T1000 (cell line): ENCODE results near the gene PLP2.
A peak's percentile ranks its signal among the peaks of the same experiment; 100 is the strongest.

Experiments
- DNase-seq: peaks from one replicate; lab custom pipeline; 2025; ENCODE audit warnings: mixed read lengths; lab: John Stamatoyannopoulos, UW

Gene PLP2

GRCh38 chrX:49186125-49187027 is 14.7 kb downstream of the PLP2 start, which contains the start of gene PRICKLE3:
PRICKLE3 (minus strand) TSS chrX:49186373; CDS start chrX:49186297, 76 bp downstream.
- peak; percentile 51 for DNase-seq

DNA sequence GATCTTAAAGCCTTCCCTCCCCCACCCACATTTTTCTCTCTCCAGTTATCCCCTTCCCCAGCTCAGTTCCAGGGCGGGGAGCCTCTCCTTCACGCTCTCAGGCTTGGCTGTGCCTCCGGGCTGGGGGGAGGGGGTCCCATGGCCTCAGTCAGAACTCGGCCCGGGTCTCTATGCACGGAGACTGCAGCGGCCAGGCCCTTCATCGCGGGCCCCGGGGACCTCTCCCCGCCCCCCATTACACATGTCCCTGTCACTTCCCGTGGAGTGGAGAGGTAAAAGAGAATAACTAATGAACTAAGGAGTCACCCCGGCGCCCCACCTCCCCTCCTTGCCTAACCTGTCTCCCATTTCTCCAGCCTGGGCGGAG is 15.3 kb downstream of the PLP2 start:
- no peak for DNase-seq

GRCh38 chrX:49187526-49187925 is 15.8 kb downstream of the PLP2 start:
- DNase-seq: no peak

- DNase-seq: no peak
These were observed 16.9 kb downstream of the PLP2 start for GRCh38 chrX:49188468-49189076.

- no peak for DNase-seq
These were observed 17.9 kb downstream of the PLP2 start for GRCh38 chrX:49189606-49190005.

DNA sequence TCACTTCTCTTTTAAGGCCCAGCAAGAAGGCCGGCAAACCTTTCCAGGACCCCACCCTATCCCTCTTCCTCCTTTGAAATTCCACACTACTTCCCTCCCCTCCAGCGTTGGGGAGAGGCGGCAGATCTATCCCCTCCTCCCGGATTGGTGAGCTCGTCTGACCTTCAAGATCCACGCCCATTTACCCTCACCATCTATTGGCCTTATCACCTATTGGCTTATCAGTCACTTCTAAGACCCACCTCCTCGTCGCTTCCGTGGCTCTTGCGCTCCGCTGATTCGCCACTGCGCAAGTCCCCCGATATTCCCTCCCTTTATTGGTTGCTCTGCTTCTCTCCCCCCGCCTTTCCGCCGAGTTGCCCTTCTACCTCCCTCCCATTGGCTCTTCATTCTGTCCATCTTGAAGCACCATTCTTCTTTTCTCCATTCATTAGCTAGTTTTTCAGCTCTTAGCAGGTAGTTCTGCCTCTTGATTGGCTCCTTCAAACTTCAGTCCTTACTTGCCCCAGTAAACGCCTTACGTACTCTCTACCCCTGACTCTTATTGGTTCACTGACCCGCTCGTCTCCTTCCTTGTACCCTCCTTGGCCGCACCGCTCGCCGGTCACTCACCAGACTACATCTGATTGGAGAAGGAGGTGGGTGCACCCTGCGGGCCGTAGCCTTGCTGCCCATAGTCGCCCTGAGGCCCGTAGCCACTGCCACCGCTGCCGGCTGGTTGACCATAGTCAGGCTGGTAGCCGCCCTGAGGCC is 19.3 kb downstream of the PLP2 start:
- DNase-seq: peak; percentile 95

DNA sequence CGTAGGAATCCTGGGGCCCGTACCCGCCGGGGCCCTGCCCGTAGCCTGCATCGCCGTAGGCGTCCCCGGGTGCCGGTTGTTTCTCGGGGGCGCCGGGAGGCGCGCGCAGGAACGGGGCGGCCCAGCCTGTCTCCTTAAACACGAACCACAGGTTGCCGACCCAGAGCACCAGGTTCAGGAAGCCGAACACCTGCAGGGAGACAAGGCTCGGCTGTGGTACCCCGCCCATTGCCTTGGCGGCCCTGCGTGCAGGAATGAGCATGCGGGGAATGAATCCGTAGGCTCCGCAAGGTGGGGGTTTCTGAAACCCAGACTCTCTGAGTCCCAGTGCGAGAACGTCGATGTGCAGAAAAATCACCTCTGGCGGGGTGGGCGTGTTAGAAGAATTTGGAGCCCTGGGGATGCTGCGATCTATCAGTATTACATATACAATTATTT is 19.9 kb downstream of the PLP2 start:
- DNase-seq: no peak

DNA sequence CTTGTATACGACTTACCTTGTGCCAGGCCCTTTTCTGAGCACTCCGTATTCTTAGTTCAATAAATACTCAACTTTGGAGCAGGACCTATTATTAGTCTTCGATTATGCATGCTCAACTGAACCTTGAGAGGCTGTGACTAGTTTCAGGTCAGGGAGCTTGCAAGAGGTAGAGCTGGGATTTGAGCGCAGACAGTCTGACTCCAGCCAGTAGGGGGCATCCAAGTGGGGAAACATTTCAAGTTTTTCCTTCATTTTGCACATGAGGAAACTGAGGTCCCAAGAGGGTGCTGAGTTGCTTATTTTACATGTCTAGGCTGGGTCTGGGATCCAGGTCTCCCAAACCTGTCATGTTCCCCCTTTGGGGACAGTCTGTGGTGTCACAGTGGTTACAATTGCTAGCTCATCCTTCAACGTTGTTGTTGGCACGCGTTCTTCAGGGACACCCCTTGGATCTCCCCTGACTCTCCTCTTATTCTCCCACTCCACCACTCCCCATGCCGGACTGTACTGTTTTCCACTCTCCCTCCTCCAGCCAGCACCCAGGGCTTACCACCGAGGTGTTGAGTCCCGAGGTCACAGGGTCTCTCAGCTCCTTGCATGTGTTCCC is 21.1 kb downstream of the PLP2 start:
- DNase-seq: no peak

DNA sequence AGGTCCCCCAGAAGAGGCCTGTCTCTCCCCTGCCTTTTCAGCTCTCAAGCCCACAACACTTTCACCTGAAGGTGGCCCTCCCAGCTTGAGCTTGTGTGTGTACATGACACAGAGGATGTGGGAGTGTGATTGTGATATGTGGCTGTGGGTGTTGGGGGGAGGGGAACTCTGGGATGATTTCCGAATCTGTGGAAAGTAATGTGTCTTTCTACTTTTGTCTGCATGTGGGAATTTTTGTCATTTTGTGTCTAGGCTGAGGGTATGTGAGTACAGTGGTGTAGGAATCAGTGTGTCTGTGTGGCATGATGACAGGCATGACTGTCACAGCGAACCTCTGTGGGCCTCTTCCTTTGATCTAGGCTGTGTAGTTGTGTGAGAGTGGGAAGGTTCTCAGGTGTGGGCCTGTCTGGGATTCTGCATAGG is 21.9 kb downstream of the PLP2 start:
- DNase-seq: no peak

DNA sequence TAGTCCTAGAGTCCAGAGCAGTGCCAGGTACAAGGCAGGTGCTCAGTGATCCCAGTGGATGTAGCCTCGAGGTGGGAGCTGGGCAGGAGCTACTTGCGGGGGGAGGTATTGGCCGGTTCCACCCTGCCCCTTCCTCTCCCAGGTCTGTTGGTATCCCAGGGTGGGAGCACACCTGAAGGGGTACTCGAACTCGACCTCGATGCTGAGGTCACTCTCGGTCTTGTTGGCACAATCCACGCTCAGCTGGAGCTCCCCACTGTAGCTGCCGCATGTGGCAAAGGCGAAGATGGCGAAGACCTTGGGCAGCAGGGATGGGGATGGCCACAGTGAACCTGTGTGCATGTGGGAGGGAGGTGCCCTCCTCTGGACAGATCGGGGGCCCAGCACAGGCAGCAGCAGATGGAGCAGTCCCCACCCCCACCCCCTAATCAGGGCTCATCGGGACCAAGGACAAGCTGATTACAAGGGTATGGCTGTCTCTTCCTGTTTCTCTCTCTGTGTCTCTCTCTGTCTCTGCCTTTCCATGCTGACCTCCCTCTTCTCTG is 25.9 kb downstream of the PLP2 start:
- DNase-seq: no peak

GRCh38 chrX:49198540-49199314 is 27.0 kb downstream of the PLP2 start:
- DNase-seq: no peak

- DNase-seq: no peak
These were observed 27.6 kb downstream of the PLP2 start for GRCh38 chrX:49199315-49199595.

DNA sequence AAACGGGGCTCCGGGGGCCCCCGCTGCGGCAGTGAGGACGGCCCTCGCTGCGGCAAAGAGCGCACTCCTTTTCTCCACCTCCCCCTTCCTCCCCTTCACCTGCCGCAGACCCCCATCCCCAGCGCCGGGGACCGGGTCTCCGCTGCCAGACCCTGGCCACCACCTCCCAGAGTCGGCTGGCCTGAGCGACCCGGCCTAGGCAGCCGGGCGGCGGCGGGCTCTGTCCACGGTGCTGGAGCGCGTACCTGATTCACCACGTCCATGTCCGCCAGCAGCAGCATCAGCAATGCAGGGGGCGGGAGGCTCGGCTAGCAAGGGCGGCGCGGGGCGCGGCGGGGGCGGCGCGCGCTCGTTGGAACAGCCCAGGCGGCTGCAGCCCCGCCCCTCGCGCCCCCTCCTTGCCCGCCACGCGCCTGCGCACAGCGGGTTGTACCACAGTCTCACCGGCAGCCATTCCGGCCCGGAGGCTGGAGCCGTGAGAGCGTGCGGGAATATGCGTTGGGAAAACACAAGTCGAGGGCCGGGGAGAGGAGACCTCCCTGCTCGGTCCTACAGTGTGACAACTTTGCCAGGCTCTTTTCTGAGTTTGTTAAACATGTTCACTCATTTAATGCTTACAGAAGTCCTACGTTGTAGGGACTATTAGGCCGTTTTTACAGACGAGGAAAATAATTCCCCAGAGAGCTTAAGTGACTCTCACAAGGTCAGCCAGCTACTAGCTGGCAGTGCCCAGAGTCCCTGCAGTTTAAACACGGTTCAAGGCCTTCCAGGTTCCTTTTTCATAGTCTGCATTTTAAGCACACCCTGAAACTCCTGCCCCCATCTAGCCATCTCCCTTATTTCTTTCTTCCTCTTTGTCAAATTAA is 28.4 kb downstream of the PLP2 start, which contains the start of gene SYP:
Gene SYP (minus strand): TSS at position 288 of the 866 bp plus-strand sequence. CDS start 7 bp downstream, at position 281.
- peak; percentile 90 for DNase-seq

- no peak for DNase-seq
These were observed 30.3 kb downstream of the PLP2 start for GRCh38 chrX:49202022-49202421.

DNA sequence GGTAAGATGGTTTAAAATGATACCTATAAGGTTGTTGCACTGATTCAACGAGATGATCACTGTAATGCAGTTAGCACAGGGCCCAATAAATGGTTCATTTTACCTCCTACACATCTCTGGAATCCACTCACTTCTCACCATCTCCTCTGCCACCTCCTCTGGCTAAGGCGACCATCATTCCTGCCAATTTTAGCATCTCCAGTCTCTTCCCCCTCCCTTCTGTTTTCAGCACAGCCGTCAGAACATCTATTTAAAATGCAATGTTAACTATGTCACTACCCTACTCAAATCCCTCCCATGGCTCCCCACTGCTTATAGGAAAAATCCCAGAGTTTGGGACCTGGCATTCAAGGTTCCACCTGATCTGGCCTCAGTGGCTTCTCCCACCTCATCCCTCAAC is 31.8 kb downstream of the PLP2 start:
- DNase-seq: no peak

DNA sequence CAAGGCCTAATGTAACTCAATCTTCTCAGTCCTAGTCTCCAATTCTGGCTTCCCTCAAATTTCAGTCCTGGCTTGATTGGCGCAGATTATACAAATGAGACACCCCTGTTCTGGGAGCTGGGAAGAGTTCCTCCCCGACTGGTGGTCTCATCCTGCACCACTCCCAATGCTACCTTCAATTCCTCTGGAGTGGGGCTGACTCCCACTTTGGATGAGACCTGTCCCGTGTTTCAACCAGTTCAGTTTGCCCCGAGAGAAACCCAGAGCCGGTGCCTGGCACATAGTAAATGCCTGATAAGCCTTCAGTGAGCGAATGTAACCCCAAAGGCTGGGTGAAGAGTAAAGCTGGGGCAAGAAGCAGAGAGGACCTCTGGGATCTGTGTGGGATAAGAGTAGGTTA is 32.3 kb downstream of the PLP2 start:
- DNase-seq: no peak

- DNase-seq: no peak
These were observed 33.0 kb downstream of the PLP2 start for GRCh38 chrX:49204709-49205108.

DNA sequence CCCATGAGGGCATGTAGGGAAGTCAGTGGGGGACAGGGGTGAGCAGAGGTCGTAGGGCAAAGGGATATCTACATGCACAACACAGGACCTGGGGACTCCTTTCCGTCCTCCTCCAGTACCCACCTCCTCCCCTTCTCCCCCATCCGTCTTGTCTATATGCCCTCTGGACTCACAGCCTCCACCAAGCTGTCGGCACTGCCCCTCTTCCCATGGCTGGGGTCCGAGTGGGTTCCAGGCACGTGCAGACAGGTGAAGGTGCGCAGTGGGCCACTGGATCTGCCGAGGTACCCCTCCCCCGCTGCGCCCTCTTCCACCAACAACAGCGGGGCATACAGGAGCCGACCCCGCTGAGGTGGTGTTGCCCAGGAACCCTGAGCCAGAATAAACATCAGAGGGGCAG is 33.7 kb downstream of the PLP2 start:
- no peak for DNase-seq

GRCh38 chrX:49206543-49206942 is 34.8 kb downstream of the PLP2 start:
- DNase-seq: no peak

- no peak for DNase-seq
These were observed 36.7 kb downstream of the PLP2 start for GRCh38 chrX:49208399-49208798.
